Panc1 (cell line): ENCODE results near the gene MRPL54.

Experiments used
- CTCF ChIP-seq: fragments of 450-650 bp; IDR thresholded peaks from 2 replicates; pipeline ENCODE4 v1.5.1; 2017; ENCODE audit warnings: mild to moderate bottlenecking
- POLR2AphosphoS5 ChIP-seq: IDR thresholded peaks from 2 replicates; pipeline ENCODE4 v1.6.1; 2012; ENCODE audit warnings: mild to moderate bottlenecking, low read depth, low read length, moderate library complexity
- REST ChIP-seq, 2 experiments: IDR thresholded peaks; 2 replicates each; pipeline ENCODE4 v1.6.1; 2011 to 2012; ENCODE audit warnings: low read depth in 2 of 2, control low read depth in 1 of 2, low read length in 1 of 2, mild to moderate bottlenecking in 1 of 2, moderate library complexity in 1 of 2; ENCODE audit not compliant: insufficient read depth in 1 of 2
- SIN3A ChIP-seq: IDR thresholded peaks from 2 replicates; pipeline ENCODE4 v1.6.1; 2012; ENCODE audit warnings: low read depth, mild to moderate bottlenecking, low read length, moderate library complexity, borderline replicate concordance; ENCODE audit not compliant: insufficient read depth

GRCh38 chr19:3790209-3790734, 27.8 kb downstream of the MRPL54 start:
- TF ChIP-seq CTCF (no peak), POLR2AphosphoS5 (no peak), SIN3A (no peak), REST (IDR thresholded peaks at IDR 0.05; ENCODE audit: insufficient read depth in 1 of 2, low read depth in 2 of 2, low read length in 1 of 2) (no peak)
